CD14-positive monocyte (primary cell): ENCODE measurements around the gene GABRD. TPM values are rescaled to one million over a fixed set of nuclear protein-coding genes. Genes with fewer than 3 reads are reported as not detected.

Experiments used
- DNase-seq, 3 donors: peaks; one replicate each; pipeline ENCODE4 v3.0.0-alpha.2; 2011 to 2022
- H2AFZ ChIP-seq: 2 replicates; pipeline ENCODE4 v1.6.0; 2012; ENCODE audit warnings: mild to moderate bottlenecking, low read depth, low read length, inconsistent platforms; ENCODE audit not compliant: insufficient read depth, poor library complexity, severe bottlenecking
- H3K27ac ChIP-seq, 2 donors: 1 replicate in 1 of 2; 2 replicates in 1 of 2; pipeline ENCODE4 v1.5.1; 2012 to 2013; ENCODE audit warnings: low read length in 2 of 2, control low read depth in 1 of 2, inconsistent platforms in 1 of 2, low read depth in 1 of 2, mild to moderate bottlenecking in 1 of 2
- H3K27me3 ChIP-seq, 2 donors: one replicate each; pipeline versions ENCODE4 v1.6.0 to v1.6.1; 2011 to 2013; ENCODE audit warnings: low read length in 2 of 2; ENCODE audit not compliant: control insufficient read depth in 2 of 2, insufficient read depth in 2 of 2
- H3K36me3 ChIP-seq, 2 donors: replicated peaks in 1 of 2; 1 replicate in 1 of 2; 2 replicates in 1 of 2; pipeline versions ENCODE4 v1.5.1 to v1.6.1; 2012 to 2013; ENCODE audit warnings: low read length in 2 of 2, control low read depth in 1 of 2, inconsistent platforms in 1 of 2, mild to moderate bottlenecking in 1 of 2; ENCODE audit not compliant: insufficient read depth in 2 of 2, control insufficient read depth in 1 of 2
- H3K4me1 ChIP-seq, 2 donors: 1 replicate in 1 of 2; 2 replicates in 1 of 2; pipeline versions ENCODE4 v1.5.1 to v1.6.1; 2012 to 2013; ENCODE audit warnings: low read length in 2 of 2, control low read depth in 1 of 2, inconsistent platforms in 1 of 2, mild to moderate bottlenecking in 1 of 2, moderate library complexity in 1 of 2; ENCODE audit not compliant: insufficient read depth in 2 of 2, control insufficient read depth in 1 of 2
- H3K4me2 ChIP-seq: replicated peaks from 2 replicates; pipeline ENCODE3; 2012; ENCODE audit warnings: low read length, moderate library complexity, mild to moderate bottlenecking; ENCODE audit not compliant: poor library complexity, severe bottlenecking; ENCODE audit errors: extremely low read depth
- H3K4me3 ChIP-seq, 3 experiments: fragments of 200-600 bp in 1 of 3; sonication (generic) in 1 of 3; replicated peaks in 1 of 3; 1 replicate in 2 of 3; 2 replicates in 1 of 3; pipeline ENCODE4 v1.5.1; 2011 to 2013; ENCODE audit warnings: low read length in 3 of 3, mild to moderate bottlenecking in 3 of 3, control low read depth in 2 of 3, low read depth in 2 of 3, inconsistent platforms in 1 of 3, moderate library complexity in 1 of 3
- H3K79me2 ChIP-seq: 2 replicates; pipeline ENCODE4 v1.6.0; 2012; ENCODE audit warnings: mild to moderate bottlenecking, control low read depth, inconsistent platforms, low read length, moderate library complexity; ENCODE audit not compliant: insufficient read depth
- H3K9ac ChIP-seq: 2 replicates; pipeline ENCODE4 v1.6.0; 2017; ENCODE audit warnings: low read length, mild to moderate bottlenecking; ENCODE audit not compliant: insufficient read depth, poor library complexity, severe bottlenecking
- H3K9me3 ChIP-seq, 2 donors: replicated peaks in 1 of 2; 1 replicate in 1 of 2; 2 replicates in 1 of 2; pipeline versions ENCODE4 v1.5.1 to v1.6.1; 2012 to 2013; ENCODE audit warnings: low read length in 2 of 2, control low read depth in 1 of 2; ENCODE audit not compliant: control insufficient read depth in 1 of 2, insufficient read depth in 1 of 2
- H4K20me1 ChIP-seq: 2 replicates; pipeline ENCODE4 v1.6.0; 2012; ENCODE audit warnings: mild to moderate bottlenecking, low read length, control low read depth, moderate library complexity; ENCODE audit not compliant: insufficient read depth
- H3K27ac Mint-ChIP-seq, 7 donors: one replicate each; pipeline ENCODE4 v1.8.0; 2020; ENCODE audit warnings: mild to moderate bottlenecking in 7 of 7, mixed read lengths in 7 of 7, moderate library complexity in 6 of 7, inconsistent platforms in 2 of 7
- H3K27me3 Mint-ChIP-seq, 3 donors: one replicate each; pipeline ENCODE4 v1.8.0; 2021 to 2022; ENCODE audit warnings: low read depth in 3 of 3, mild to moderate bottlenecking in 3 of 3, mixed read lengths in 3 of 3, moderate library complexity in 3 of 3, inconsistent platforms in 1 of 3
- H3K36me3 Mint-ChIP-seq, 2 donors: one replicate each; pipeline ENCODE4 v1.8.0; 2020; ENCODE audit warnings: mixed read lengths in 2 of 2, inconsistent platforms in 1 of 2, mild to moderate bottlenecking in 1 of 2
- H3K4me1 Mint-ChIP-seq: one replicate; pipeline ENCODE4 v1.8.0; 2020; ENCODE audit warnings: mild to moderate bottlenecking, mixed read lengths
- H3K4me3 Mint-ChIP-seq, 2 donors: one replicate each; pipeline ENCODE4 v1.8.0; 2020; ENCODE audit warnings: mild to moderate bottlenecking in 2 of 2, mixed read lengths in 2 of 2, moderate library complexity in 1 of 2
- H3K9me3 Mint-ChIP-seq, 7 donors: one replicate each; pipeline ENCODE4 v1.8.0; 2020 to 2022; ENCODE audit warnings: mixed read lengths in 7 of 7, mild to moderate bottlenecking in 6 of 7, moderate library complexity in 6 of 7, inconsistent platforms in 2 of 7
- WGBS: methylation state at CpG from one replicate; pipeline ENCODE4 v1.1.5; 2013; ENCODE audit warnings: missing lambda C conversion rate; ENCODE audit not compliant: insufficient coverage; 5-methylcytosine and 5-hydroxymethylcytosine counted together
- intact Hi-C, 2 donors: fragments of 100-400 bp; cut with micrococcal nuclease; formaldehyde crosslinking; loops; one replicate each; pipeline versions ENCODE4 v1.15.0 to v1.15.1; 2023
- polyA plus RNA-seq, 3 donors: library from polyadenylated mRNA; depleted of rRNA in 1 of 3; unstranded in 2 of 3; stranded (reverse) in 1 of 3; fragments of 300-500 nt in 2 of 3; fragments of >200 nt in 1 of 3; fragmentation: Illumina TruSeq in 2 of 3; gene quantifications; 1 replicate in 2 of 3; 2 replicates in 1 of 3; pipeline ENCODE4 v1.2.3, GENCODE V29; 2012 to 2021
- TF ChIP-seq, protein P1 (sequence below): fragments of 200-600 bp; IDR thresholded peaks from one replicate; pipeline ENCODE4 v1.8.0; 2022; ENCODE audit warnings: antibody characterized with exemption, mild to moderate bottlenecking

The GABRD gene
- polyA plus RNA-seq, 3 donors, result not detected

DNA sequence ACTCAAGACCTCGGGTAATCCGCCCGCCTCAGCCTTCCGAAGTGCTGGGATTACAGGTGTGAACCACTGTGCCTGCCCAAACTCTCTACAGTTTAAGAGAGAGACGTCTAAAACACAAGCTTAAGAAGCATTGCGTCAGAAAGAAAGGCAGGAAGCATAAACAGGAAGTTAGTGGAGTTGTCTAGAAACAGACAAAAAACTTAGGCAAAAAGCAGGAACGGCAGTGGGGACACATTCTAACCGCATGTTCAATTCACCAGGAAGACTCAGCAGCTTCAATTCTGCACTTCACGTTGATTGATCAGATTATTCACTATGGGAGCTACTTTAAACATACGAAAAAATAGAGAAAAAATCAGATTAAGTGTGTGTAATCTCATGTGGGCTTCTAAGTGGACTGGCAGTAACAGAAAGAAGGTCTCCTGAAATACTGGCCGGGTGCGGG, 22.9 kb upstream of the GABRD start:
- peak overlapping the region in 1 of 2 donors; percentile 65 for H3K4me3 Mint-ChIP-seq
- Histone ChIP-seq H3K4me3 (peak overlapping the region in 1 of 3 experiments; percentile 43), H3K79me2 (no peaks in the 10 kb centered on the region), H3K27me3 (no peaks in the 10 kb centered on the region), H2AFZ (peak overlapping the region; percentile 53), H3K36me3 (no peaks in the 10 kb centered on the region), H3K4me1 (peaks cover 14 to 17% of the 10 kb centered on the region in 2 donors), H4K20me1 (no peaks in the 10 kb centered on the region), H3K4me2 (peak overlapping the region; percentile 49), H3K9me3 (no peaks in the 10 kb centered on the region), H3K27ac (peak overlapping the region; percentile 25 to 54), H3K9ac (peak overlapping the region; percentile 32)
- WGBS, result 34% methylated on average over 5 of the region's 12 CpGs
- H3K27ac Mint-ChIP-seq, result peak overlapping the region; percentile 6 to 81 (median 60)
- no peaks in the 10 kb centered on the region for H3K9me3 Mint-ChIP-seq
- intact Hi-C loops, result no loop called here
- no peaks in the 10 kb centered on the region for H3K36me3 Mint-ChIP-seq
- H3K4me1 Mint-ChIP-seq, result peaks cover 18% of the 10 kb centered on the region
- TF ChIP-seq, protein P1, sequence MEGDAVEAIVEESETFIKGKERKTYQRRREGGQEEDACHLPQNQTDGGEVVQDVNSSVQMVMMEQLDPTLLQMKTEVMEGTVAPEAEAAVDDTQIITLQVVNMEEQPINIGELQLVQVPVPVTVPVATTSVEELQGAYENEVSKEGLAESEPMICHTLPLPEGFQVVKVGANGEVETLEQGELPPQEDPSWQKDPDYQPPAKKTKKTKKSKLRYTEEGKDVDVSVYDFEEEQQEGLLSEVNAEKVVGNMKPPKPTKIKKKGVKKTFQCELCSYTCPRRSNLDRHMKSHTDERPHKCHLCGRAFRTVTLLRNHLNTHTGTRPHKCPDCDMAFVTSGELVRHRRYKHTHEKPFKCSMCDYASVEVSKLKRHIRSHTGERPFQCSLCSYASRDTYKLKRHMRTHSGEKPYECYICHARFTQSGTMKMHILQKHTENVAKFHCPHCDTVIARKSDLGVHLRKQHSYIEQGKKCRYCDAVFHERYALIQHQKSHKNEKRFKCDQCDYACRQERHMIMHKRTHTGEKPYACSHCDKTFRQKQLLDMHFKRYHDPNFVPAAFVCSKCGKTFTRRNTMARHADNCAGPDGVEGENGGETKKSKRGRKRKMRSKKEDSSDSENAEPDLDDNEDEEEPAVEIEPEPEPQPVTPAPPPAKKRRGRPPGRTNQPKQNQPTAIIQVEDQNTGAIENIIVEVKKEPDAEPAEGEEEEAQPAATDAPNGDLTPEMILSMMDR, result no peak
- H3K27me3 Mint-ChIP-seq, result peaks cover 2 to 12% (median 5%) of the 10 kb centered on the region in 3 donors
- DNase-seq, result peak; percentile 57 to 82 (median 74)

DNA sequence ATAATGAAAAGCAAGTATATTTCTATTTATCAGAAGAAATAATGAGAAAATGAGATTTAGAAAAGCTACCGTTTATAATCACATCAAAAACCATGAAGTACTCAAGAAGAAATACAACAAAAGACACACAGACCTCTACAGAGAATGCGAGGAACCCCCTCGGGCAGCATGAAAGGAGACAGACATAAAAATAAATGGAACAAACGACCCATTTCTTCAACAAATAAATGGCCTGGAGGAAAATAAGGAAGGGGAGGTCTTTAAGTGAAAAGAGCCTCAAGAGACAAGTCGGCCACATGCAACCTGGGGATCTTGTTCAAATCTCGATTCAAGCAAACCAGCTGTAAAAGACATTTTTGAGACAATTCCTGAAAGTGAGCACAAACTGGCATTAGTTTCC, 21.6 kb upstream of the GABRD start:
- H3K9ac ChIP-seq, result no peak overlapping the region
- H4K20me1 ChIP-seq, result no peaks in the 10 kb centered on the region
- Mint-ChIP-seq H3K27me3 (peaks cover 8 to 19% (median 13%) of the 10 kb centered on the region in 3 donors), H3K4me1 (peaks cover 15% of the 10 kb centered on the region), H3K36me3 (no peaks in the 10 kb centered on the region), H3K27ac (no peak overlapping the region), H3K4me3 (no peak overlapping the region), H3K9me3 (no peaks in the 10 kb centered on the region)
- DNase-seq, result no peak
- no peaks in the 10 kb centered on the region for H3K9me3 ChIP-seq
- H3K79me2 ChIP-seq, result no peaks in the 10 kb centered on the region
- H3K4me2 ChIP-seq, result no peak overlapping the region
- H3K27me3 ChIP-seq, result peaks cover 0 to 3% of the 10 kb centered on the region in 2 donors
- 86% methylated on average over 2 of the region's 6 CpGs for WGBS
- TF ChIP-seq, protein P1, result no peak
- no peaks in the 10 kb centered on the region for H3K36me3 ChIP-seq
- intact Hi-C loops, result no loop called here
- no peak overlapping the region for H3K4me3 ChIP-seq
- H2AFZ ChIP-seq, result no peak overlapping the region
- H3K27ac ChIP-seq, result no peak overlapping the region
- peaks cover 14 to 17% of the 10 kb centered on the region in 2 donors for H3K4me1 ChIP-seq
